Lung (tissue), 12 donors: ENCODE results near the gene DGKB. TPM values are rescaled to one million over a fixed set of nuclear protein-coding genes. Genes with fewer than 3 reads are reported as not detected.

Experiments
- ATAC-seq: fragments of 200-7000 bp; cut with Tn5 transposase; one replicate; pipeline ENCODE4 v1.9.1; 2020; ENCODE audit warnings: moderate number of reproducible peaks; ENCODE audit not compliant: insufficient read depth, low FRiP score
- DNase-seq, 3 donors: peaks; one replicate each; pipeline ENCODE4 v3.0.0-alpha.2; 2013 to 2017
- H3K27ac ChIP-seq, 2 donors: one replicate each; pipeline ENCODE4 v1.5.1; 2013; ENCODE audit warnings: mild to moderate bottlenecking in 2 of 2, moderate library complexity in 2 of 2, control low read depth in 1 of 2, inconsistent platforms in 1 of 2, low read depth in 1 of 2, low read length in 1 of 2
- H3K27me3 ChIP-seq, 3 donors: one replicate each; pipeline ENCODE4 v1.5.1; 2013; ENCODE audit warnings: low read length in 2 of 3; ENCODE audit not compliant: control insufficient read depth in 3 of 3, insufficient read depth in 3 of 3
- H3K36me3 ChIP-seq, 4 donors: one replicate each; pipeline ENCODE4 v1.5.1; 2013; ENCODE audit warnings: low read length in 4 of 4, mild to moderate bottlenecking in 1 of 4, moderate library complexity in 1 of 4; ENCODE audit not compliant: control insufficient read depth in 4 of 4, insufficient read depth in 4 of 4
- H3K4me1 ChIP-seq, 5 donors: one replicate each; pipeline ENCODE4 v1.5.1; 2013; ENCODE audit warnings: low read length in 5 of 5, mild to moderate bottlenecking in 2 of 5, moderate library complexity in 1 of 5; ENCODE audit not compliant: control insufficient read depth in 5 of 5, insufficient read depth in 5 of 5
- H3K4me3 ChIP-seq: one replicate; pipeline ENCODE4 v1.5.1; 2013; ENCODE audit warnings: mild to moderate bottlenecking, control low read depth, moderate library complexity
- H3K9ac ChIP-seq, 2 donors: one replicate each; pipeline ENCODE4 v1.5.1; 2013; ENCODE audit warnings: low read length in 2 of 2, control low read depth in 1 of 2; ENCODE audit not compliant: insufficient read depth in 1 of 2
- H3K9me3 ChIP-seq, 4 donors: one replicate each; pipeline ENCODE4 v1.5.1; 2013; ENCODE audit warnings: low read length in 3 of 4, mild to moderate bottlenecking in 1 of 4, moderate library complexity in 1 of 4; ENCODE audit not compliant: control insufficient read depth in 4 of 4, insufficient read depth in 3 of 4
- WGBS, 2 donors: extraction: QIAGEN DNeasy Blood & Tissue Kit; methylation state at CpG; one replicate each; pipeline ENCODE4 v1.1.7; 2013; 5-methylcytosine and 5-hydroxymethylcytosine counted together
- polyA plus RNA-seq, 2 donors: library from polyadenylated mRNA; stranded (reverse); fragments of 200-250 nt; gene quantifications; one replicate each; pipeline ENCODE4 v1.2.1, GENCODE V29; 2013
- total RNA-seq, 2 donors: library from RNA; depleted of rRNA in 1 of 2; stranded (reverse); fragments of >200 nt in 1 of 2; gene quantifications; one replicate each; pipeline ENCODE4 v1.2.1, GENCODE V29; 2014 to 2021
- TF ChIP-seq, protein P1 (sequence below): IDR thresholded peaks from 2 replicates; pipeline ENCODE4 v1.5.1; 2012; ENCODE audit warnings: mild to moderate bottlenecking; ENCODE audit errors: control extremely low read depth, extremely low read depth
- donor health status: control.
- donor health status: control.
- donor health status: Bipolar disorder and iron deficiency.
- donor health status: healthy.
- donor health status: DM: yes; HTN: yes; CAD: no.

DGKB gene
- total and polyA plus RNA-seq, 4 donors, result under 0.01 to 0.57 (median 0.06) TPM; not detected in 1

DNA sequence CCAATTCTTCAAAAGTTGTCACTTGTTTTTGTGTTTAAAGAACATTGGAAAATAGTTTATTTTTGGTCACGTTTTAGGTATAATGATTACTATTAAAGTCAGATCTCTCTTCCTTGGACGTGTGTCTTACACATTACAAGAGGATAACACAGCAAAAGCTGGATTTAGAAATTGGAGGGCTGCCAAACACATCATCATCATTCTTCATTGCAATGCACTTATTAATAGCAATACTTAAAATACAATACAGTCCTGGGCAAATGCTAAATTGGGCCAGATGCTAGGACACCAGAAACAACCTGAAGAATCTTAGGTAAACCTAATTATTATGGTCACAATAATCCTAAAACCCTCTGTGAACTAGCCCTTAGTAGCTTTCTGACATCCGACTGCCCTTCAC, 303.6 kb downstream of the DGKB start:
- Histone ChIP-seq H3K27ac (peak overlapping the region in 1 of 2 donors; percentile 49), H3K9me3 (no peaks in the 10 kb centered on the region), H3K4me1 (peaks cover 0 to 3% (median 0%) of the 10 kb centered on the region in 5 donors), H3K4me3 (no peak overlapping the region), H3K27me3 (no peaks in the 10 kb centered on the region), H3K9ac (no peak overlapping the region), H3K36me3 (no peaks in the 10 kb centered on the region)
- TF ChIP-seq, protein P1, sequence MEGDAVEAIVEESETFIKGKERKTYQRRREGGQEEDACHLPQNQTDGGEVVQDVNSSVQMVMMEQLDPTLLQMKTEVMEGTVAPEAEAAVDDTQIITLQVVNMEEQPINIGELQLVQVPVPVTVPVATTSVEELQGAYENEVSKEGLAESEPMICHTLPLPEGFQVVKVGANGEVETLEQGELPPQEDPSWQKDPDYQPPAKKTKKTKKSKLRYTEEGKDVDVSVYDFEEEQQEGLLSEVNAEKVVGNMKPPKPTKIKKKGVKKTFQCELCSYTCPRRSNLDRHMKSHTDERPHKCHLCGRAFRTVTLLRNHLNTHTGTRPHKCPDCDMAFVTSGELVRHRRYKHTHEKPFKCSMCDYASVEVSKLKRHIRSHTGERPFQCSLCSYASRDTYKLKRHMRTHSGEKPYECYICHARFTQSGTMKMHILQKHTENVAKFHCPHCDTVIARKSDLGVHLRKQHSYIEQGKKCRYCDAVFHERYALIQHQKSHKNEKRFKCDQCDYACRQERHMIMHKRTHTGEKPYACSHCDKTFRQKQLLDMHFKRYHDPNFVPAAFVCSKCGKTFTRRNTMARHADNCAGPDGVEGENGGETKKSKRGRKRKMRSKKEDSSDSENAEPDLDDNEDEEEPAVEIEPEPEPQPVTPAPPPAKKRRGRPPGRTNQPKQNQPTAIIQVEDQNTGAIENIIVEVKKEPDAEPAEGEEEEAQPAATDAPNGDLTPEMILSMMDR, result no peak
- no peak for ATAC-seq
- DNase-seq, result peak in 2 of 3 donors; percentile 19 to 63
- 56 to 60% methylated on average over 3 of the region's 3 CpGs for WGBS, 2 donors

DNA sequence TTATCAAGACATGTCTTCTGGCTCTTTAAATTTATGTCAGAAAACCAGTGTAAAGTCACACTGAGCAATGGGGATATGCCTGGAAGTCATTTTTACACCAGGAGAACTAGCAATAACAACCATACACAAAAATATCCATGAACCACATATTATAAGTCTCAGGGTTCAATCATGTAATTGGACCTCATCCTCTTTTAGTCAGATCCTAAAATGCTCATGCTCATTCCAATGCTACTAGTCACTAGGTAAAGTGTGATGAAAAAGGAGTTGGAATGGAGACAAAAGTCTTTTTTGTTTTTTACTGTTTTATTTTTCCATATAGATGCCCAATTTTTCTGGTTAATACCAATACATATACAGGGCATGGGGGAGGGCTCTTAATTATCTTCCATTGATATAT, 306.1 kb downstream of the DGKB start:
- Histone ChIP-seq H3K36me3 (no peaks in the 10 kb centered on the region), H3K9me3 (no peaks in the 10 kb centered on the region), H3K4me1 (peaks cover 0 to 3% (median 0%) of the 10 kb centered on the region in 5 donors), H3K27ac (no peak overlapping the region), H3K4me3 (no peak overlapping the region), H3K9ac (no peak overlapping the region), H3K27me3 (no peaks in the 10 kb centered on the region)
- TF ChIP-seq, protein P1, result no peak
- ATAC-seq, result no peak
- DNase-seq, result no peak

DNA sequence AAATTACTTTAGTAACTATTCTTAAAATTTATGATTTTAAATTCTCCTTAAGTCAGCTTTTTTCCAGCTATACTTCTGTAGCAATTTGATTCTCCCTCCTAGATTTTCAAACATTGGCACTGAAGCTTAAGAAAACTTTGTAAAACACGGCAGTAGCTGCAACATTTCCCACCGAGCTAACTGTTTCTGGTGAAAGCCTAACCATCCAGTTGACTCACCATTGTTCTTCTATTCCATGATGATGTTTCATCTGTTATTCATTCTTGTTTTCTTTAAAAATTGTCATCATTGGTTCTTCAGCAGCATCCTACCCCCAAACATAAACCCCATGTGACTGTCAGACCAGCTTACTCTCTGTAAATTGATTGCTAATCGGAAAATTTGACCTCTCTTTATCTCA, 312.3 kb downstream of the DGKB start:
- H3K9ac ChIP-seq, result no peak overlapping the region
- no peak overlapping the region for H3K4me3 ChIP-seq
- no peaks in the 10 kb centered on the region for H3K27me3 ChIP-seq
- no peak for ATAC-seq
- H3K9me3 ChIP-seq, result peaks cover 0 to 5% (median 0%) of the 10 kb centered on the region in 4 donors
- WGBS, 2 donors, result 82 to 83% methylated on average over 3 of the region's 3 CpGs
- no peak overlapping the region for H3K27ac ChIP-seq
- no peaks in the 10 kb centered on the region for H3K4me1 ChIP-seq
- DNase-seq, result no peak
- TF ChIP-seq, protein P1, result no peak
- no peaks in the 10 kb centered on the region for H3K36me3 ChIP-seq

DNA sequence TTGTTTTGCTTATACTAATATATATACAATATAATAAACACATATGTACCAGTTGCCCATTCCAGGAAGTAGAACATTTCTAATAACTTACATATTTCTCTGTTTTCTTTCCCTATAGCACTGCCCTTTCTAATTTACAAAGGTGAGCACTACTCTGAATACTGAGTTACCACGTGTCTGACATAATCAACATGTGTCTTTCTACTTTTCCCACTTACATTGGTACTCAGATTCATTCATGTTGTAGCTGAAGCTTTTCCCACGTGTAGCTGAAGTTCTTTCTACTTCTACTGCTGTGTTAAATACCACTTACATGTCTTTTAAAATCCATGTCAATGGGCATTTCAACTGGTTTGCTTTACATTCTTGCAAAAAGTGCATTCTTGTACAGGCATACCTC, 317.3 kb downstream of the DGKB start:
- H3K36me3 ChIP-seq, result no peaks in the 10 kb centered on the region
- H3K4me3 ChIP-seq, result no peak overlapping the region
- WGBS, 2 donors, result 69 to 76% methylated on average over 2 of the region's 2 CpGs
- ATAC-seq (no peak), DNase-seq (no peak)
- peaks cover 0 to 6% (median 0%) of the 10 kb centered on the region in 4 donors for H3K9me3 ChIP-seq
- H3K4me1 ChIP-seq, result no peaks in the 10 kb centered on the region
- no peak overlapping the region for H3K9ac ChIP-seq
- H3K27ac ChIP-seq, result no peak overlapping the region
- TF ChIP-seq, protein P1, result no peak
- H3K27me3 ChIP-seq, result no peaks in the 10 kb centered on the region
